Hepatocyte (in vitro differentiated cells): ENCODE measurements around the gene POLR3K.

Experiments used
- EZH2 ChIP-seq: fragments of 200-600 bp; sonication (generic); IDR thresholded peaks from 2 replicates; pipeline ENCODE4 v1.6.1; 2016; ENCODE audit warnings: antibody characterized with exemption, mild to moderate bottlenecking, borderline replicate concordance
- EZH2phosphoT487 ChIP-seq: fragments of 200-600 bp; sonication (generic); IDR thresholded peaks from one replicate; pipeline ENCODE4 v1.6.1; 2018; ENCODE audit warnings: antibody characterized with exemption, mild to moderate bottlenecking, low read depth, moderate library complexity; ENCODE audit not compliant: unreplicated experiment, severe bottlenecking
- TF ChIP-seq, protein P1 (sequence below): fragments of 200-600 bp; sonication (generic); IDR thresholded peaks from 2 replicates; pipeline ENCODE4 v1.5.1; 2016; ENCODE audit warnings: antibody characterized with exemption, mild to moderate bottlenecking; ENCODE audit not compliant: poor library complexity

DNA sequence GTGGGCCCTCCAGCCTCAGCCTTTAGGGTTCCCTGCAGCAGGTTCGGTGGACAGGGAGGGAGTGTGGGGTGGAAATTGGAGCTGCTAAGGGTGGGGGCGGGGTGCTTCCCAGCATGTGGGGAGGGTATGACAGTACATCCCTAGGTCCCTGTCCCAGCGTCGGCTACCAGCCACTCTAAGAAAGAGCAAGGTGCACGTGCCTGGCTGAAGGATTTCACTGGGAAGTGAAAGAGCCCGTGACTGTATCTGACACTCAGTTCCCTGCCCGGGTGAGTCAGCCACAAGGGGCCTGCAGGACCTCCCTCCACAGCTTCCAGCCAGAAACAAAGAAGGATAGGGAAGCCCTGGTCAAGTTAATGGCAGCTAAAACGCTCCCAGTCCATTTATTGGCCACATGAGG lies 4.3 kb upstream of the POLR3K start:
- TF ChIP-seq, protein P1, sequence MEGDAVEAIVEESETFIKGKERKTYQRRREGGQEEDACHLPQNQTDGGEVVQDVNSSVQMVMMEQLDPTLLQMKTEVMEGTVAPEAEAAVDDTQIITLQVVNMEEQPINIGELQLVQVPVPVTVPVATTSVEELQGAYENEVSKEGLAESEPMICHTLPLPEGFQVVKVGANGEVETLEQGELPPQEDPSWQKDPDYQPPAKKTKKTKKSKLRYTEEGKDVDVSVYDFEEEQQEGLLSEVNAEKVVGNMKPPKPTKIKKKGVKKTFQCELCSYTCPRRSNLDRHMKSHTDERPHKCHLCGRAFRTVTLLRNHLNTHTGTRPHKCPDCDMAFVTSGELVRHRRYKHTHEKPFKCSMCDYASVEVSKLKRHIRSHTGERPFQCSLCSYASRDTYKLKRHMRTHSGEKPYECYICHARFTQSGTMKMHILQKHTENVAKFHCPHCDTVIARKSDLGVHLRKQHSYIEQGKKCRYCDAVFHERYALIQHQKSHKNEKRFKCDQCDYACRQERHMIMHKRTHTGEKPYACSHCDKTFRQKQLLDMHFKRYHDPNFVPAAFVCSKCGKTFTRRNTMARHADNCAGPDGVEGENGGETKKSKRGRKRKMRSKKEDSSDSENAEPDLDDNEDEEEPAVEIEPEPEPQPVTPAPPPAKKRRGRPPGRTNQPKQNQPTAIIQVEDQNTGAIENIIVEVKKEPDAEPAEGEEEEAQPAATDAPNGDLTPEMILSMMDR: no peak
- TF ChIP-seq EZH2 (no peak), EZH2phosphoT487 (no peak)
